K562 (cell line): ENCODE measurements around the gene NEU1. TPM values are rescaled to one million over a fixed set of nuclear protein-coding genes. Genes with fewer than 3 reads are reported as not detected.
A peak's percentile ranks its signal among the peaks of the same experiment; 100 is the strongest.

Source experiments
- ATAC-seq: fragments of 200-7000 bp; cut with Tn5 transposase; 3 replicates; pipeline ENCODE4 v1.9.1; 2020; ENCODE audit warnings: moderate library complexity
- BruUV-seq: library from RNA; stranded (reverse); fragments of 400-500 nt; replicated peaks from 2 replicates; lab custom pipeline; 2021; lab: Mats Ljungman, UMichigan
- CTCF ChIA-PET: fragments of 300-600 bp; formaldehyde crosslinking; extraction: SDS; loops from one replicate; lab custom pipeline; 2021; ENCODE audit warnings: low intra/inter-chr PET ratio; lab: Yijun Ruan, JAX
- POLR2A ChIA-PET: fragments of 300-600, 350-650 bp; sonication (Branson Sonifier 250); formaldehyde crosslinking; extraction: SDS; loops from one replicate; lab custom pipeline; 2021; ENCODE audit warnings: antibody characterized with exemption, inconsistent platforms; lab: Yijun Ruan, JAX
- DNase-seq, 4 experiments: peaks; one replicate each; pipeline versions ENCODE4 v3.0.0 to v3.0.0-alpha.2; 2011 to 2018; ENCODE audit warnings: low spot score in 3 of 4, mixed read lengths in 3 of 4; ENCODE audit errors: extremely low read depth in 1 of 4
- FAIRE-seq: peaks from 2 replicates; lab custom pipeline; 2011; peaks lifted over from hg19 to GRCh38; lab: Jason Lieb, UNC
- H2AFZ ChIP-seq: 2 replicates; pipeline ENCODE4 v1.6.0; 2011; ENCODE audit warnings: low read depth, low read length, control low read depth, inconsistent platforms
- H3K27ac ChIP-seq: fragments of 200-600 bp; 3 replicates; pipeline ENCODE4 v1.8.0; 2011; ENCODE audit warnings: low read depth, mild to moderate bottlenecking, control low read depth, inconsistent platforms, low read length, moderate library complexity, mixed read lengths; ENCODE audit errors: extremely low read depth
- H3K27me3 ChIP-seq, 2 experiments: fragments of 300-600 bp in 1 of 2; 2 replicates in 1 of 2; 3 replicates in 1 of 2; pipeline versions ENCODE4 v1.6.0 to v1.8.0; 2011; ENCODE audit warnings: inconsistent platforms in 2 of 2, low read length in 2 of 2, mild to moderate bottlenecking in 1 of 2, mixed read lengths in 1 of 2, moderate library complexity in 1 of 2; ENCODE audit not compliant: control insufficient read depth in 2 of 2, insufficient read depth in 2 of 2
- H3K36me3 ChIP-seq: fragments of 300-600 bp; 3 replicates; pipeline ENCODE4 v1.8.0; 2011; ENCODE audit warnings: mild to moderate bottlenecking, low read length, inconsistent platforms; ENCODE audit not compliant: control insufficient read depth, insufficient read depth
- H3K4me1 ChIP-seq, 2 experiments: fragments of 200-600 bp in 1 of 2; replicated peaks in 1 of 2; 2 replicates in 1 of 2; 3 replicates in 1 of 2; pipeline versions ENCODE4 v1.5.1 to v1.8.0; 2011; ENCODE audit warnings: inconsistent platforms in 2 of 2, low read length in 2 of 2, mild to moderate bottlenecking in 1 of 2, mixed read lengths in 1 of 2, moderate library complexity in 1 of 2; ENCODE audit not compliant: control insufficient read depth in 2 of 2, insufficient read depth in 2 of 2
- H3K4me2 ChIP-seq: 2 replicates; pipeline ENCODE4 v1.6.1; 2011; ENCODE audit warnings: low read length, control low read depth, inconsistent platforms, mixed read lengths; ENCODE audit not compliant: insufficient read depth
- H3K4me3 ChIP-seq: fragments of 200-600 bp; sonication (generic), shearing (Covaris generic); 2 replicates; pipeline ENCODE4 v1.5.1; 2016; ENCODE audit warnings: control low read depth, inconsistent platforms
- H3K79me2 ChIP-seq: fragments of 200-600 bp; 3 replicates; pipeline ENCODE4 v1.8.0; 2011; ENCODE audit warnings: low read length, inconsistent platforms; ENCODE audit not compliant: control insufficient read depth, insufficient read depth
- H3K9ac ChIP-seq, 2 experiments: 2 replicates each; pipeline versions ENCODE4 v1.6.0 to v1.6.1; 2011; ENCODE audit warnings: low read depth in 2 of 2, low read length in 2 of 2, control low read depth in 1 of 2, inconsistent platforms in 1 of 2, mild to moderate bottlenecking in 1 of 2, mixed read lengths in 1 of 2; ENCODE audit not compliant: insufficient read depth in 1 of 2
- H3K9me1 ChIP-seq: one replicate; pipeline ENCODE4 v1.6.0; 2011; ENCODE audit warnings: inconsistent platforms, mild to moderate bottlenecking, low read length, moderate library complexity; ENCODE audit not compliant: control insufficient read depth, insufficient read depth
- H3K9me3 ChIP-seq: replicated peaks from 2 replicates; pipeline ENCODE4 v1.5.1; 2011; ENCODE audit warnings: low read depth, low read length, inconsistent platforms; ENCODE audit not compliant: control insufficient read depth, insufficient read depth
- H4K20me1 ChIP-seq: replicated peaks from 2 replicates; pipeline ENCODE4 v1.6.1; 2011; ENCODE audit warnings: low read length, inconsistent platforms, mixed read lengths; ENCODE audit not compliant: control insufficient read depth, insufficient read depth
- CEBPG ChIP-seq, 3 experiments: fragments of 200-800 bp in 1 of 3; sonication (Bioruptor generic) in 1 of 3; sonication (generic) in 1 of 3; formaldehyde crosslinking in 1 of 3; IDR thresholded peaks in 2 of 3; conservative IDR thresholded peaks in 1 of 3; 2 replicates each; pipeline versions ENCODE4 v1.6.1 to v1.8.0; 2016 to 2022; ENCODE audit warnings: missing compliant biosample characterization in 2 of 3, missing genetic modification characterization in 2 of 3, mild to moderate bottlenecking in 1 of 3, missing genetic modification reagents in 1 of 3
- CHCHD3 ChIP-seq: fragments of 250-450 bp; sonication (Bioruptor Pico); IDR thresholded peaks from 2 replicates; pipeline ENCODE4 v2.1.2; 2022; ENCODE audit warnings: mild to moderate bottlenecking
- ETV5 ChIP-seq: sonication (generic); formaldehyde crosslinking; IDR thresholded peaks from 2 replicates; pipeline ENCODE4 v1.4.0; 2020; ENCODE audit warnings: low read depth, mild to moderate bottlenecking, missing genetic modification reagents
- HLTF ChIP-seq: fragments of 450-650 bp; IDR thresholded peaks from 2 replicates; pipeline ENCODE4 v1.6.1; 2016
- KAT2B ChIP-seq: IDR thresholded peaks from one replicate; pipeline ENCODE4 v1.6.1; 2012; ENCODE audit warnings: low read depth, mild to moderate bottlenecking, control low read depth, inconsistent platforms, low read length, moderate library complexity
- PTTG1 ChIP-seq: fragments of 450-650 bp; IDR thresholded peaks from 2 replicates; pipeline ENCODE4 v1.6.1; 2016; ENCODE audit warnings: low read depth, mild to moderate bottlenecking, missing genetic modification characterization, missing compliant biosample characterization
- ZNF384 ChIP-seq: IDR thresholded peaks from 2 replicates; pipeline ENCODE4 v1.6.1; 2012; ENCODE audit warnings: low read depth, low read length, improper control_type of control experiment
- WGBS: fragments of 100-300 bp; shearing (Covaris generic); methylation state at CpG from one replicate; pipeline ENCODE4 v1.1.6; 2016; ENCODE audit warnings: low coverage, mixed read lengths; ENCODE audit not compliant: insufficient coverage; ENCODE audit errors: missing lambda C conversion rate; 5-methylcytosine and 5-hydroxymethylcytosine counted together
- in situ Hi-C: fragments of 300-500 bp; cut with MboI; formaldehyde crosslinking; loops from 4 replicates; pipeline ENCODE4 v1.15.0; 2018; ENCODE audit warnings: inconsistent platforms, mixed read lengths
- intact Hi-C: fragments of 100-400 bp; cut with micrococcal nuclease; formaldehyde crosslinking; loops from 2 replicates; pipeline ENCODE4 v1.14.2; 2022
- polyA plus RNA-seq, 8 experiments: library from polyadenylated mRNA; depleted of rRNA in 4 of 8; stranded (reverse) in 5 of 8; unstranded in 3 of 8; fragments of >200 nt; fragmentation: Nextera tagmentation in 2 of 8; fragmentation: Illumina TruSeq in 1 of 8; extraction: Ambion mirVana in 2 of 8; extraction: Trizol in 1 of 8; gene quantifications; 2 replicates each; pipeline versions ENCODE4 v1.2.1 to v1.2.3, GENCODE V29; 2011 to 2014; ENCODE audit warnings: inconsistent platforms in 1 of 8, missing spikeins in 1 of 8
- total RNA-seq, 7 experiments: library from RNA; depleted of rRNA in 6 of 7; stranded (reverse); fragments of >200 nt in 6 of 7; fragmentation: Illumina TruSeq in 2 of 7; extraction: Trizol in 2 of 7; gene quantifications; 2 replicates each; pipeline versions ENCODE4 v1.2.1 to v1.2.3, GENCODE V29; 2011 to 2021; ENCODE audit warnings: low replicate concordance in 1 of 7
- TF ChIP-seq, protein P1 (sequence below): fragments of 450-650 bp; formaldehyde crosslinking; IDR thresholded peaks from 2 replicates; pipeline ENCODE4 v1.4.0; 2020; ENCODE audit warnings: mild to moderate bottlenecking, moderate library complexity

Gene NEU1
- total and polyA plus RNA-seq, 9 of the 15 experiments (the other 6 are each of a cell fraction or from before 2014, with no cell fraction given): 14.8 to 67.8 (median 51.0) TPM

DNA sequence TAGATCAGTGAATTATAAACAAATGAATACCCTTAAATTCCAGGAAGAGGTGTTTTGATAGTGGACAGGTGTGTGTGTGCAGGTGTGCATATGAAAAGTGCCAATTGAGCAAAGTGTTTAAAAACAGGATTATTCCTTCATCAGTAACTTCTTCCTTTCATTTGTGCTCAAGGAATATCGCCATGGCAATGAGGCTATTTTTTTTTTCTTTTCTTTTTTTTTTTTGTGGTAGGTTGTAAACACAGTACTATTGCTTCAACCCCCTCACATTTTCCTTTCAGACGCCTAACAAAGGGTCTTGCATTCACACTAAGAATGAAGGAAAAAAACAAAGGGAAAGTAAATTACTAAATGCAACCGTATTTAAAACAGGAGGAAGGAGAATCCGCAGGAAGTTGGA, 37.1 kb downstream of the NEU1 start:
- Histone ChIP-seq H3K9me1 (no peaks in the 10 kb centered on the region), H3K27me3 (no peaks in the 10 kb centered on the region), H4K20me1 (peaks cover 5% of the 10 kb centered on the region; the same call in 1 of the 2 replicates), H3K9ac (peak overlapping the region in 1 of 2 experiments; percentile 3; a peak in 1 of 4 replicates), H2AFZ (peak overlapping the region; percentile 34), H3K4me2 (no peak overlapping the region), H3K36me3 (peaks cover 6% of the 10 kb centered on the region; the same call in 1 of the 3 replicates), H3K4me1 (peaks cover 38 to 41% of the 10 kb centered on the region in 2 experiments), H3K9me3 (no peaks in the 10 kb centered on the region), H3K27ac (peak overlapping the region; percentile 78), H3K79me2 (peaks cover 51% of the 10 kb centered on the region), H3K4me3 (no peak overlapping the region)
- 82% methylated on average over 4 of the region's 4 CpGs for WGBS
- DNase-seq (no peak), ATAC-seq (no peak), FAIRE-seq (no peak)
- CTCF ChIA-PET: interaction anchor here (0.7 kb wide), 1 partner anchor 274 kb away, joined by 4 read pairs; no protein-coding TSS in a partner anchor
- BruUV-seq: no TSS peak
- in situ Hi-C loops: no loop called here
- POLR2A ChIA-PET: interaction anchor here (0.6 to 6.4 kb wide), 8 partner anchors 8 to 108 kb away, joined by 3 to 93 read pairs (median 12); partner anchors contain the start of genes CLIC1, HSPA1A, HSPA1L and LSM2
- TF ChIP-seq CHCHD3 (CRISPR knock-in tag) (0 out of 2 replicates have a peak, but pooled peaks have one; percentile 5), HLTF (no peak), ZNF384 (peak; percentile 66), CEBPG (CRISPR knock-in tag; IDR thresholded peaks at IDR 0.05) (no peak), CEBPG (tag; conservative IDR thresholded peaks at IDR 0.05 in 1 of 2, IDR thresholded peaks at IDR 0.05 in 1 of 2) (no peak), KAT2B (no peak), ETV5 (CRISPR knock-in tag) (no peak), PTTG1 (no peak)
- TF ChIP-seq, protein P1, sequence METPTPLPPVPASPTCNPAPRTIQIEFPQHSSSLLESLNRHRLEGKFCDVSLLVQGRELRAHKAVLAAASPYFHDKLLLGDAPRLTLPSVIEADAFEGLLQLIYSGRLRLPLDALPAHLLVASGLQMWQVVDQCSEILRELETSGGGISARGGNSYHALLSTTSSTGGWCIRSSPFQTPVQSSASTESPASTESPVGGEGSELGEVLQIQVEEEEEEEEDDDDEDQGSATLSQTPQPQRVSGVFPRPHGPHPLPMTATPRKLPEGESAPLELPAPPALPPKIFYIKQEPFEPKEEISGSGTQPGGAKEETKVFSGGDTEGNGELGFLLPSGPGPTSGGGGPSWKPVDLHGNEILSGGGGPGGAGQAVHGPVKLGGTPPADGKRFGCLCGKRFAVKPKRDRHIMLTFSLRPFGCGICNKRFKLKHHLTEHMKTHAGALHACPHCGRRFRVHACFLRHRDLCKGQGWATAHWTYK: no peak
- intact Hi-C loops: loop anchor here (10.0 kb wide), 1 partner anchor 349 kb away; the partner anchor contains the start of genes AGPAT1 and RNF5
